ENCODE data around the gene ATXN2.
A peak's percentile ranks its signal among the peaks of the same experiment; 100 is the strongest.

The ATXN2 gene

GRCh38 chr12:111442301-111443045 is 156.6 kb downstream of the ATXN2 start:
- peak overlapping the region; percentile 61 for H3K27ac ChIP-seq
- no peak for DNase-seq (ENCODE audit: low read depth, low spot score)

- DNase-seq (ENCODE audit: low read depth, low spot score), result no peak
- H3K27ac ChIP-seq, result no peak overlapping the region
Observed at GRCh38 chr12:111441107-111441928, 157.8 kb downstream of the ATXN2 start.

- no peak for DNase-seq (ENCODE audit: low read depth, low spot score)
- no peak overlapping the region for H3K27ac ChIP-seq
Observed at GRCh38 chr12:111440631-111441030, 158.5 kb downstream of the ATXN2 start.

- DNase-seq (ENCODE audit: low read depth, low spot score), result no peak
- H3K27ac ChIP-seq, result no peak overlapping the region
Observed at GRCh38 chr12:111440152-111440551, 159.0 kb downstream of the ATXN2 start.

- DNase-seq (ENCODE audit: low read depth, low spot score), result no peak
- no peak overlapping the region for H3K27ac ChIP-seq
Observed at GRCh38 chr12:111439657-111440151, 159.4 kb downstream of the ATXN2 start.

- peak overlapping the region; percentile 77 for H3K27ac ChIP-seq
- peak; percentile 22 for DNase-seq (ENCODE audit: low read depth, low spot score)
Observed at GRCh38 chr12:111438481-111438880, 160.6 kb downstream of the ATXN2 start.

GRCh38 chr12:111437816-111438454 is 161.2 kb downstream of the ATXN2 start:
- peak; percentile 40 for DNase-seq (ENCODE audit: low read depth, low spot score)

GRCh38 chr12:111436811-111437210 is 162.3 kb downstream of the ATXN2 start:
- peak overlapping the region; percentile 77 for H3K27ac ChIP-seq
- no peak for DNase-seq (ENCODE audit: low read depth, low spot score)

More at GRCh38 chr12:111437816-111438454, 161.2 kb downstream of the ATXN2 start:
- peak overlapping the region; percentile 77 for H3K27ac ChIP-seq

- no peak for DNase-seq (ENCODE audit: low read depth, low spot score)
- H3K27ac ChIP-seq, result no peak overlapping the region
Observed at GRCh38 chr12:111436266-111436665, 162.8 kb downstream of the ATXN2 start.

- H3K27ac ChIP-seq, result no peak overlapping the region
- DNase-seq (ENCODE audit: low read depth, low spot score), result no peak
Observed at GRCh38 chr12:111435661-111436201, 163.4 kb downstream of the ATXN2 start.

GRCh38 chr12:111434680-111435338 is 164.3 kb downstream of the ATXN2 start:
- no peak for DNase-seq (ENCODE audit: low read depth, low spot score)

GRCh38 chr12:111434049-111434448 is 165.1 kb downstream of the ATXN2 start:
- H3K27ac ChIP-seq, result peak overlapping the region; percentile 6
- no peak for DNase-seq (ENCODE audit: low read depth, low spot score)

More at GRCh38 chr12:111434680-111435338, 164.3 kb downstream of the ATXN2 start:
- peak overlapping the region; percentile 6 for H3K27ac ChIP-seq

- H3K27ac ChIP-seq, result no peak overlapping the region
- no peak for DNase-seq (ENCODE audit: low read depth, low spot score)
Observed at GRCh38 chr12:111431772-111432171, 167.3 kb downstream of the ATXN2 start.

- H3K27ac ChIP-seq, result no peak overlapping the region
- DNase-seq (ENCODE audit: low read depth, low spot score), result no peak
Observed at GRCh38 chr12:111430433-111431353, 168.4 kb downstream of the ATXN2 start.

GRCh38 chr12:111429828-111430432 is 169.2 kb downstream of the ATXN2 start:
- no peak for DNase-seq (ENCODE audit: low read depth, low spot score)
- H3K27ac ChIP-seq, result no peak overlapping the region

GRCh38 chr12:111428728-111429175 is 170.4 kb downstream of the ATXN2 start:
- H3K27ac ChIP-seq, result no peak overlapping the region
- no peak for DNase-seq (ENCODE audit: low read depth, low spot score)

- no peak for DNase-seq (ENCODE audit: low read depth, low spot score)
- no peak overlapping the region for H3K27ac ChIP-seq
Observed at GRCh38 chr12:111428081-111428727, 170.9 kb downstream of the ATXN2 start.

Data from epithelial cell of prostate (primary cell).